NCI-H345 (cell line): ENCODE measurements around the gene DKC1.

Source experiments
- DNase-seq: peaks from one replicate; lab custom pipeline; 2025; lab: John Stamatoyannopoulos, UW

Gene DKC1

DNA sequence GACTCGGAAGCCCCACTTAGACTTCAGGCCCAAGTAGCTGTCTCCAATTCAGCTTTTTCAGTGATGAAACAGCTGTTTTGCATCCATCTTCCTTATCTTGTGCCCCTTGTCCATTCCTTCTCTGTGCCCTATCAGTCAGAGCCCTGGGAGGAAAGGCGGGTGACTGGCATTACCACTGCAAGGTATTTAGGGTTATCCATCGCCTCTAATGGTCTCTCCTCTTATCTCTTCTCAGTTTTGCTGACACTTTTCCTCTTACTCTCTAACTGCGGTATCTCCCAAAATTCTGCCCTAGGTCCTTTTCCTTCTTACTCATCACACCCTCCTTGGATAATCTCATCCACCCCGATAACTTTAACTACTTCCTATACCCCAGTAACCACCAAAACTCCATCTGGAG, 25.5 kb upstream of the DKC1 start:
- no peak for DNase-seq

GRCh38 chrX:154738011-154738738, 24.5 kb upstream of the DKC1 start:
- no peak for DNase-seq

- no peak for DNase-seq
These were observed 22.7 kb upstream of the DKC1 start for GRCh38 chrX:154739952-154740465.

DNA sequence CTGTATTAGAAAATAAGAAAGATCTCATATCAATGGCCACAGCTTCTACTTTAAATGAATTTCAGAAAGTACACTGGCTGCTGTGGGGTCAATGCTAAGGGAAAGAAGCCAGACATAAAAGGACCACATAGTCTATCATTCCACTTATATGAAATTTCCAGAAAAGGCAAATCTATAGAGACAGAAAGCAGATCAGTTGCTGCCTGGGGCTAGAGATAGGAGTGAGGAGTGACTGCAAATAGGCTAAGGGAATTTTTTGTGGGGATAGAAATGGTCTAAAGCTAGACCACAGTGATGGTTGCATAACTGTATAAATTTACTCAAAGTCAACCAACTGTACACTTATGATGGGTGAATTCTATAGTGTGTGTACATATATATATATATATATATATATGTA, 20.1 kb upstream of the DKC1 start:
- DNase-seq: no peak

- peak; percentile 73 for DNase-seq
These were observed 13.8 kb upstream of the DKC1 start for GRCh38 chrX:154748712-154749339.

DNA sequence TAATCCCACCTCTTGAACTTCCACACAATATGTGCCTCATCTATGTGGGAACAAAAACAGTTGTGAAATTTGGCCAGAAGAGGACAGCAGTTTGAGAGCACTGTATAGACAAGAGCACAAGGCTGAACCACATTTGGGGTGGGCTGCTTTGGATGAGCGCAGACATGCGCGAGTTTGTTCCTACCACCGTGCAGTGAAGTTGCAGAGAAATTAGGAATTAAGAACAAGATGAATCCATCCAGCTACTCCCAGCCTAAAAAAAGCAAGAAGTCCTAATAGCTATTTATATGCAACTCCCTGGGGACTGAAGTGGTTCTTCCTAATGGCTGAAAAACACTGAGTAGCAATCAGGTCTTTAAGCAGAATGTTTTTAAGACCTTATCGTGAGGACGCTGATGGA, 12.8 kb upstream of the DKC1 start:
- DNase-seq: no peak

GRCh38 chrX:154750301-154751202, 12.1 kb upstream of the DKC1 start, which contains the start of gene GAB3:
GAB3 (minus strand) TSS chrX:154751077; CDS start chrX:154751025, 52 bp downstream.
- peak; percentile 19 for DNase-seq

DNA sequence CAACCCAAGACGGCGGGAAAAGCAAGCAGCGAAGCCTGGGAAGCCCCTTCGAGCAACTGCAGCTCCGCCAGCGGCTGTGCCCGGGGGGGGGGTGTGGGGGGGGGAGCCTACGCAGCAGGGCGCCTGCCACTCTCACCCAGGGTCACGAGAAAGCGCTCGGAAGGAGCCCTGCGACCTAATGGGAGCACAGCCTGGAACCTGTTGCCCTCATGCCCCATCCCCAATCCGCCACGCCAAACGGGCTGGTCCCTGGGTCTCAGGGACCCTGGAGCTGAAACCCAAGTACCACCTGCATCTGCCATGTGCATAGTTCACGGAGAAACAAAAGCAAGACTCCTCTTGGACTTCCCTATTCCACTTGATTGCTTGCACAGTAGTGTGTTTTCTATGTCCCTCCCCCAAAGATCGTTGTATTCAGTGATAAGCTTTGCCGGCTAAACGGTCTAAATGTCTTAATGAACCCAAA, 11.4 kb upstream of the DKC1 start:
- DNase-seq: no peak

GRCh38 chrX:154751669-154752271, 10.9 kb upstream of the DKC1 start:
- DNase-seq: no peak

DNA sequence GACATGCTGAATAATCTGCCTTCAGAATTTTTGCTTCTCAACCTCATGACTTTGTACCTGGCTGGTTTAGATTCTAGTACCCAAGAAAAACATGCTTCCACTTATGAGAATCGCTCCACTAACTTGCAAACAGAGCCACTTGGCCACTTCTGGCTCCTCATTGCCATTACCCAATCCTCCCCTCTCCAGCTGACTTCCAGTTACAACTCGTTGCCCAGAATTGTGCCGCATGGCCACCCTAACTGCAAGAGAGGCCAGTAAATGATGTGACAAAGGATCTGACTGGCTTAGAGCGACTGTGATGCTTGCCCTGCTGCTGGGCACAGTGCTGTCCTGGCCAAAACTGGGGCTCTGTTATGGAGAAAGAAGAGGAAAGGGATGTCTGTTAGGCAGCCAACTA, 4.0 kb upstream of the DKC1 start:
- no peak for DNase-seq

DNA sequence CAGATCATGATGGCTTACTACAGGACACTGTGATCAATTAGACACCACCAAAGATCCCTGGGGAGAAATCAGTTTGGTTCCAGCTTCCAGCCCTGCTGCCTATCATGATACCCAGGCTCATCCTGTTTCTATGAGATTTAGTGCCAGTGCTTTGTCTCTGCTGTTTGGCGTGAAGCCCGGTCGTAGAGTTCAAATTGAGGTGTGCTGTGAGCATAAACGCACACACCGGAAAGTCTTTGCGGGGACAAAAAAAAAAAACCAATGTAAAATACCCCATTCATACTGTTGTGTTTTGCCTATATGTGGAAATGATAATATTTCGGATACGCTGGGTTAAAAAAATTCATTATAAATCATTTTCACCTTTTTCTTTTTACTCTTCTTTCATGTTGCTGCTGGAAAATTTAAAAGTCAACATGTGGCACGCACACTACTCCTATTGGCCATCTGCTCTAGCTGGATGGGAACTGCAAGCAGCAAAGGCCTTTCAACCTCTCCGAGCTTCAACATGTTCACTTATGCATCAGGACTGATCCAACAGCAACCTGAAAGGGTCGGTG, 607 bp upstream of the DKC1 start:
- peak; percentile 55 for DNase-seq

- DNase-seq: no peak
These were observed 12.0 kb downstream of the DKC1 start for GRCh38 chrX:154774622-154775021.

DNA sequence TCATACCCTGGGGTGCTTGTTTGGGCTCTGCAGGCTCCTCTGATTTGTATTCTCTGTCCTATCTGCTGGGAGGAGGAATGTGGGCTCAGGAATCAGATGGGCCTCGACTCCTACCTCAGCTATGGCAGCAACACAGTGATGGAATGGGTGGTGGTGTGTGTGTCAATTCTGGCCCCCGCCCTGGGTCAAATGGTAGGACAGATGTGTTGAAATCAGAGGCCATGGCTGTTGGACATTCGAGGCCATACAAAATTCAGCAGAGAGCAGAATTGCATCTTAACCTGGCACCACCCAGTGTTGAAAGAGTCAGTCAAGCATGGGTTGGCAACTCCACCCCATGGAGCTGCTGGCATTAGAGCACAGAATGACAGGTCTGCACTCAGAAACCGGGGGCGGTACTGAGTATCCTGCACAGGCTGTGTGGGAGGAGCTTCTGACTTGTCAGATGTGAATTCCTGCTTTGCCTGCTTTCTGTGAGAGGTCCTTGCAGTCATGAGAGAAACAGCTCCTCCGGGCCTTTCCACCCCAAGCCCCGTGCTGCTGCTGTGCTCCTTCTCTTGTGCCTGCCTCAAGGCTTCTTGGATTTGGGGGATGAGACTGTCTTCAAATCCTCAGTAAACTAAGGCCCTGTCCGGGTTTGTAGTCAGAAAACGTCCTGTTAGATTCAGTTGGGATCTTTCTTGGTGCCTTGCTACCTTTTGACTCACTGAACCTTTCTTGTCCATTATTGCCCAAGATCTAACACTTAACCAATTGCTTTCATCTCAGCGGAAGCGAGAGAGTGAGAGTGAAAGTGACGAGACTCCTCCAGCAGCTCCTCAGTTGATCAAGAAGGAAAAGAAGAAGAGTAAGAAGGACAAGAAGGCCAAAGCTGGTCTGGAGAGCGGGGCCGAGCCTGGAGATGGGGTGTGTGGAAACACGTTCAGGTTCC, 13.0 kb downstream of the DKC1 start:
- no peak for DNase-seq

DNA sequence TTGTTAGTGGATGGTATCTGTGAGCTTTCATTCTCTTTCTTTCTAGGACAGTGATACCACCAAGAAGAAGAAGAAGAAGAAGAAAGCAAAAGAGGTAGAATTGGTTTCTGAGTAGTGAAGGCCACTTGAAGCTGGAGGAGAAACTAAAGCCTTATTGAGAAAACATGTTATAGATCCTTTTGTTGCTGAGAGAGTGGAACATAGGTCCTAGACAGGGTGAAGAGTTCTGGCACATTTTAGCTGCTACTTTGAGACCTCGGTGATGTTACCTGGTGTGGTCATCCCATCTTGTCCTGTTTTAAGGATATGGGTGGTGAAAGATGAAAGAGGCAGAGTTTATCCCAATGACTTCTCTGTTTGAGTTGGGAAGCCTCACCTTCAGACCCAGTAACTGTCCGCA, 14.1 kb downstream of the DKC1 start:
- DNase-seq: no peak

DNA sequence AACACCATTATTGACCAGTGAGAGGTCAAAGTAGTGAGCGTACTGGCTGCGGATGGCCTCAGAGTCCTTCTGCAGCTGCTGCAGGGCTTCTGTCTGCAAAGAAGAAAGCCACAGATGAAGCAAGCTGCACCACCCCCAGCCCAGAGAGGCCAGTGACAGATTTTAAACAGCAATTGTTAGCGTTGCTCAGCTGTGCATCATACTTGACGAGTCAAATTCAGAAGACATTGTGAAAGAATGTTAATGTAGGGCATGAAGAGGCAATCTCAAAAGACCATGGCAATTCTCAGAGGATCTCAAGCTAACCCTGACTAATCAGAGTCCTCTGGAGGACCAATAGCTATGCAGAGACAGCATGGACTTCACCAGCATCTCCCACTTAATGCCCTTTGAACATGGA, 16.6 kb downstream of the DKC1 start:
- no peak for DNase-seq

DNA sequence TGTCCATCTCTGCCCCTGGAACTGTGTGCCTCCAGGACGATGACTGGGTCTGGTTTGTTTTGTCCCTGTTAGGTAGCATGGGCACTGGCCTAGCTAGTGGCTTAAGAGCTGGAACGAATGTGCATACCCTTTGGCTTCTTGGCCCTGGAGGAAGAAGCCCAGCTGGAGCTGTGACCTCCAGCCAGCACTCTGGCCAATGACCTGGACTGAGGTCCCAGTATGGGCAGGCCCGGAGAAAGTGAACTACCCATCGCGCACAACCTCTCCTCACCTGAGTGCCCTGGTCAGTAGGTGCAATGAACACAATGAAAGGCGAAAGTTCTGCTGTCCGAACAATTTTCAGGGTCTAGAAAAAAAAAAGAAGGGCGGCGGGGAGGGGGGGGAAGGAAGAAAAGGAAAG, 18.3 kb downstream of the DKC1 start:
- DNase-seq: no peak

DNA sequence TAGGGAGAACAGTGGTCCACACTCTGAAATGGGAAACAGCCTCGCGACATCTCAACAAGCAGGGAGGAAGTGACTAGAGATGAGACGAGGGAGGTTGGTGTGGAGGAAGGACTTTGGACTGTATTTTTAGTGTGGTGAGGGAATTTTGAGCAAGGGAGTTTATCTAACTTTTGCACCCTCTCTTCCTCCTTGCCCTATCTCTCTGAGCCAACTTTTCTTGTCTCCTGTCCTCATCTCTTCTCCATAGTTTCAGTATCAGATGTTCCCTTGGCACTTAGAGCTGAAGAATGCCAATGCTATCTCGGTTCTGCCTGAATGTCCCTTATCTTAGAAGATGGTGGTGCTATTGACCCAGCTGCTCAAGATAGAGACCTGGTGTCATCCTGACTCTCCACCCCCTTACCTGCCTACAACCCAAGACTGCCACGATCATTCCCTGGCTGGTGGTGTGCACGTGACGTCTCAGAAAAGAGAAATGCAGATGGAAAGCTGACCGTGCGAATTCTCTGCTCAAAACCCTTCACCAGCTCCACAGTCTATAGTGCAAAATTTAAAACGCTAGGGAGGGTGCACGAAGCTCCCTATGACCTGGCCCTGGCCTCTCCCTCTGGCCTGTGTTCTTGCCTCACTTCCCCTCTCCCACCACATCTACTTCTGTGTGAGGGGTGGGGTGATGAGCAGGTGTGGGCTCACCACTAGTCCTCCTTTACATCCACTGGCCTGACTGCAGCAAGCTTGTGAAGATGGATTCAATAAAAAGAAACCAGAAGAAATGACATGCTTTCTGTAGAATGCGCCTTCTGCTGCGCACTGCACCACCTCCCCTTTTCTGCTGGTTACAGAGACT, 21.7 kb downstream of the DKC1 start:
- DNase-seq: no peak

DNA sequence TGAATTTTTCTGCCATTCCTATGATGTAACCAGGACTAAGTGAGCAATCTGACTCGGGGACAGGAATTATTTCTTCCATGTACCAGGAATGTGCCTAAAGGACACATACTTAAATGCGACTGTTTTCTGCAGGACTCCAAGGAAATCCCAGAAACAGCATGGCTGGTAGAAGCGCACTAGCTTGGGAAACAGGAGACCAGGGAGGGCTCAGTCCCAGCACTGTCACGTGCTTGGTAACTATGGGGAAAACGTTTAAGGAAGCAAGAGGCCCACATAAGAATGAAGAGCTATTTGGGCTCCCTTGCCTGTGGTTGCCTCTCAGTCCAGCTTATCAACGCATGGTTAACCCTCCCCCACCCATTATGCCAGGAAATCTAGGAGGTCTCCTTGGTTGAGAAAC, 23.1 kb downstream of the DKC1 start:
- DNase-seq: no peak

DNA sequence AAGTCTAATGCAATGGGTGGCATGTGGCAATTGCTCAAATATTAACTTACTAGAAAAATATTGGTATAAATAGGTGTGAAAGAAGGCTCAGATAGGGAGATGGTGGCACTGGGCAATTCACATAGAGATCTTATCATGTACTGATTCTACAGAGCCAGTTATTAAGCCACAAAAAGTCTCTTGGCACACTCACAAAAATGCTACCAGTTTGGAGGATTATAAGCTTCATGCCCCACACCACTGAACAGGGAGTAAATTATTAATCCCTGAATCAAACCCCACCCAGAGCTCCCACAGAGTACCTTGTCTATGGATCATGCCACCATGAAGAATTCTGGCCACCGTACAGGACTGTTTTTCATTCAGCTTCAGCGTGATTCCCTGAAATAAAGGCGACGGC, 28.8 kb downstream of the DKC1 start:
- no peak for DNase-seq

DNA sequence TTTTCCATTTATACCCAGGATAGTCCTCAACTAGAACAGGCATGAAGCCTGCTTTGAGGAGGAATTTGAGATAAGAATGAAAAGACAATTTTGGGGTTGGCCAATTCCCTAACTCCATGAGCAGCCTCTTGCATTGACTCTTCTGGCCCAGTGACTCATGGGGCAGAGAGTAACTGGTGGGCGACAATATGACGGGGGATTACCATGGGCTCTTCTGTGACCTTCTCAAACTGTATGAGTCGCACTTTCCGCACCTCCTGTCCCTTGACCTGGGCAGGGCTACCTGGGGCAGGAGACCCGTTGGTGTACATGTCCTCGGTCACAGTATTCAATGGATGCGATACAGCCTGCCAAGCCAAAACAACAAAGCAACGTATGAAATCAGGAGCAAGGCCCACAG, 29.3 kb downstream of the DKC1 start:
- DNase-seq: no peak
